Measurements from ENCODE around the gene LAS1L. TPM values are rescaled to one million over a fixed set of nuclear protein-coding genes. Genes with fewer than 3 reads are reported as not detected.
"Not testable (repeated sequence)": the region's sequence is repeated elsewhere in the genome, so short reads cannot be mapped to it uniquely, and the experiment has no call there.

LAS1L gene
- total RNA-seq, 2 donors from 2014 or later: 13.4 to 23.7 TPM

- Histone ChIP-seq H3K36me3 (no peaks in the 10 kb centered on the region), H3K27me3 (replicated peaks; ENCODE audit: insufficient read depth) (no peaks in the 10 kb centered on the region), H3K4me3 (no peak overlapping the region), H3K27ac (no peak overlapping the region), H3K9me3 (no peaks in the 10 kb centered on the region), H3K4me1 (ENCODE audit: control insufficient read depth in 1 of 2, low read depth in 2 of 2) (no peaks in the 10 kb centered on the region)
- DNase-seq (ENCODE audit: low spot score) (no peak), ATAC-seq (ENCODE audit: insufficient number of reproducible peaks, low FRiP score, low read depth) (no peak)
- TF ChIP-seq CTCF (IDR thresholded peaks at IDR 0.05): no peak
Observed at GRCh38 chrX:65575022-65575421, 40.4 kb upstream of the LAS1L start.

- no peak for ATAC-seq (ENCODE audit: insufficient number of reproducible peaks, low FRiP score, low read depth)
Observed at GRCh38 chrX:65574356-65574755, 39.8 kb upstream of the LAS1L start.

GRCh38 chrX:65572971-65573370 lies 38.4 kb upstream of the LAS1L start:
- no peak for TF ChIP-seq CTCF (IDR thresholded peaks at IDR 0.05)
- H3K9me3 ChIP-seq: no peaks in the 10 kb centered on the region
- no peak overlapping the region for H3K4me3 ChIP-seq
- H3K27me3 ChIP-seq (replicated peaks; ENCODE audit: insufficient read depth): no peaks in the 10 kb centered on the region
- H3K27ac ChIP-seq: no peak overlapping the region
- no peaks in the 10 kb centered on the region for H3K36me3 ChIP-seq
- no peak for ATAC-seq (ENCODE audit: insufficient number of reproducible peaks, low FRiP score, low read depth)
- no peaks in the 10 kb centered on the region for H3K4me1 ChIP-seq (ENCODE audit: control insufficient read depth in 1 of 2, low read depth in 2 of 2)
- no peak for DNase-seq (ENCODE audit: low spot score)

More at GRCh38 chrX:65574356-65574755, 39.8 kb upstream of the LAS1L start:
- Histone ChIP-seq H3K36me3 (no peaks in the 10 kb centered on the region), H3K4me1 (ENCODE audit: control insufficient read depth in 1 of 2, low read depth in 2 of 2) (no peaks in the 10 kb centered on the region), H3K9me3 (no peaks in the 10 kb centered on the region), H3K27me3 (replicated peaks; ENCODE audit: insufficient read depth) (no peaks in the 10 kb centered on the region), H3K27ac (no peak overlapping the region), H3K4me3 (no peak overlapping the region)
- no peak for DNase-seq (ENCODE audit: low spot score)
- no peak for TF ChIP-seq CTCF (IDR thresholded peaks at IDR 0.05)

GRCh38 chrX:65562850-65563249 lies 28.3 kb upstream of the LAS1L start:
- ATAC-seq (ENCODE audit: insufficient number of reproducible peaks, low FRiP score, low read depth); H3K36me3 ChIP-seq; H3K4me1 ChIP-seq (ENCODE audit: control insufficient read depth in 1 of 2, low read depth in 2 of 2); H3K4me3 ChIP-seq; H3K27ac ChIP-seq; DNase-seq (ENCODE audit: low spot score); H3K9me3 ChIP-seq; H3K27me3 ChIP-seq (replicated peaks; ENCODE audit: insufficient read depth): not testable (repeated sequence)

GRCh38 chrX:65551489-65552339 lies 17.1 kb upstream of the LAS1L start:
- H3K9me3 ChIP-seq: no peaks in the 10 kb centered on the region
- no peak overlapping the region for H3K4me3 ChIP-seq
- H3K27me3 ChIP-seq (replicated peaks; ENCODE audit: insufficient read depth): no peaks in the 10 kb centered on the region
- no peak for ATAC-seq (ENCODE audit: insufficient number of reproducible peaks, low FRiP score, low read depth)
- no peak for TF ChIP-seq CTCF (IDR thresholded peaks at IDR 0.05)
- no peaks in the 10 kb centered on the region for H3K4me1 ChIP-seq (ENCODE audit: control insufficient read depth in 1 of 2, low read depth in 2 of 2)
- no peaks in the 10 kb centered on the region for H3K36me3 ChIP-seq
- DNase-seq (ENCODE audit: low spot score): no peak
- H3K27ac ChIP-seq: no peak overlapping the region

Measured in thoracic aorta (tissue), 2 donors.